Ecto neural progenitor cell (in vitro differentiated cells): ENCODE measurements around the gene DOCK3.
"Not testable (repeated sequence)": the region's sequence is repeated elsewhere in the genome, so short reads cannot be mapped to it uniquely, and the experiment has no call there.

Source experiments
- DNase-seq: peaks from one replicate; pipeline ENCODE4 v3.0.0-alpha.2; 2018; ENCODE audit warnings: low spot score

DOCK3 gene

GRCh38 chr3:51361746-51362145, 687.0 kb downstream of the DOCK3 start:
- no peak for DNase-seq

GRCh38 chr3:51362476-51362875, 687.7 kb downstream of the DOCK3 start:
- DNase-seq = no peak

GRCh38 chr3:51368276-51368675, 693.5 kb downstream of the DOCK3 start:
- DNase-seq = not testable (repeated sequence)

GRCh38 chr3:51371943-51372557, 697.3 kb downstream of the DOCK3 start:
- peak; percentile 66 for DNase-seq

- no peak for DNase-seq
Measured at GRCh38 chr3:51373658-51374421, 699.1 kb downstream of the DOCK3 start.

- DNase-seq = no peak
Measured at GRCh38 chr3:51374456-51374855, 699.7 kb downstream of the DOCK3 start.

GRCh38 chr3:51375136-51375535, 700.4 kb downstream of the DOCK3 start:
- no peak for DNase-seq

- no peak for DNase-seq
Measured at GRCh38 chr3:51375571-51375970, 700.8 kb downstream of the DOCK3 start.

GRCh38 chr3:51378065-51378464, 703.3 kb downstream of the DOCK3 start:
- DNase-seq = no peak

- no peak for DNase-seq
Measured at GRCh38 chr3:51378726-51379125, 704.0 kb downstream of the DOCK3 start.

- no peak for DNase-seq
Measured at GRCh38 chr3:51379301-51379700, 704.6 kb downstream of the DOCK3 start.

GRCh38 chr3:51379746-51380455, 705.2 kb downstream of the DOCK3 start:
- no peak for DNase-seq

- no peak for DNase-seq
Measured at GRCh38 chr3:51380601-51381332, 706.0 kb downstream of the DOCK3 start.

GRCh38 chr3:51381333-51381705, 706.6 kb downstream of the DOCK3 start:
- no peak for DNase-seq

- no peak for DNase-seq
Measured at GRCh38 chr3:51382076-51382745, 707.5 kb downstream of the DOCK3 start.

GRCh38 chr3:51382947-51383578, 708.3 kb downstream of the DOCK3 start:
- DNase-seq = no peak

- no peak for DNase-seq
Measured at GRCh38 chr3:51384055-51384725, 709.5 kb downstream of the DOCK3 start.

- peak; percentile 99 for DNase-seq
Measured at GRCh38 chr3:51384726-51385473, 710.2 kb downstream of the DOCK3 start, which contains the start of gene MANF. Gene MANF, plus strand, starts transcription at chr3:51385291. Its CDS starts 52 bp downstream, at chr3:51385343.

- no peak for DNase-seq
Measured at GRCh38 chr3:51385621-51386091, 710.9 kb downstream of the DOCK3 start.
